GM12801 (cell line): ENCODE results near the gene SEMA6D.

Experiments
- CTCF ChIP-seq: IDR thresholded peaks from one replicate; pipeline ENCODE4 v1.5.1; 2011; ENCODE audit warnings: control low read depth; ENCODE audit not compliant: insufficient read length; ENCODE audit errors: extremely low read depth

SEMA6D gene

GRCh38 chr15:47757331-47757730 lies 40.0 kb downstream of the SEMA6D start:
- no peak for TF ChIP-seq CTCF

GRCh38 chr15:47762621-47763020 lies 45.3 kb downstream of the SEMA6D start:
- no peak for TF ChIP-seq CTCF

GRCh38 chr15:47764666-47765065 lies 47.4 kb downstream of the SEMA6D start:
- no peak for TF ChIP-seq CTCF

GRCh38 chr15:47766406-47766805 lies 49.1 kb downstream of the SEMA6D start:
- TF ChIP-seq CTCF: no peak

GRCh38 chr15:47767035-47767434 lies 49.7 kb downstream of the SEMA6D start:
- no peak for TF ChIP-seq CTCF

GRCh38 chr15:47768735-47769134 lies 51.4 kb downstream of the SEMA6D start:
- no peak for TF ChIP-seq CTCF

- TF ChIP-seq CTCF: no peak
Observed at GRCh38 chr15:47769166-47769565, 51.9 kb downstream of the SEMA6D start.

- TF ChIP-seq CTCF: no peak
Observed at GRCh38 chr15:47773143-47773542, 55.8 kb downstream of the SEMA6D start.
